Kidney epithelial cell (primary cell): ENCODE results near the gene TDRD6. TPM values are rescaled to one million over a fixed set of nuclear protein-coding genes. Genes with fewer than 3 reads are reported as not detected.

Experiments
- DNase-seq: peaks from one replicate; pipeline ENCODE4 v3.0.0-alpha.2; 2010; ENCODE audit warnings: low read depth
- H3K27me3 ChIP-seq: 2 replicates; pipeline ENCODE4 v1.6.0; 2011; ENCODE audit warnings: low read length; ENCODE audit not compliant: control insufficient read depth, insufficient read depth
- H3K36me3 ChIP-seq: 2 replicates; pipeline ENCODE4 v1.5.1; 2011; ENCODE audit warnings: low read length; ENCODE audit not compliant: control insufficient read depth, insufficient read depth
- H3K4me3 ChIP-seq: 2 replicates; pipeline ENCODE4 v1.5.1; 2011; ENCODE audit warnings: low read depth, mild to moderate bottlenecking, control low read depth, low read length
- total RNA-seq: library from RNA; depleted of rRNA; stranded (reverse); fragments of >200 nt; gene quantifications from 2 replicates; pipeline ENCODE4 v1.2.3, GENCODE V29; 2015
- TF ChIP-seq, protein P1 (sequence below): IDR thresholded peaks from 2 replicates; pipeline ENCODE4 v1.5.1; 2011; ENCODE audit warnings: mild to moderate bottlenecking, moderate library complexity, low read length, control low read depth, inconsistent platforms; ENCODE audit not compliant: insufficient read depth, poor library complexity, severe bottlenecking

Gene TDRD6
- total RNA-seq, 1 donor from 2014 or later, result 0.08 TPM

DNA sequence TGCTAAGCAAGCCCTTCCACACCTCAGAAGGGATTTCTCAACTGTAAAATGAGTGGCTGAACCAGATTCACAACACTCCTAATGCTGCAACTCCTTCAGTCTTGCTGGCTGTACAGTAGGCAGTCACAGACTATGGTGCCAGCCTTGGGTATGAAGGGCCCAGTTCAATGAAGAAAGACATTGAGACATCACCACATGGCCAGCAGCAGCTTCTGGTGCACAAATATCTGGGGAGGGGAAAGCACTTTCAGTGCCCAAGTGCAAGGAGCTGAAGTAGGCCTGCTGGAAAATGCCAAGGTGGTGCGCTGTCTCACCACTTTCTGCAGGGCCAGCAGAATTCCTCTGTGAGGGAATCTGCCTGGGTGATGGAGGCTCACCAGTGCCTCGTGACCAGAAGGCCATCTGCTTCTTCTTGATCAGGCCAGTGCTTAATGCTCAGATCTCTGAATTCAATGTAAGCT lies 45.7 kb downstream of the TDRD6 start:
- H3K27me3 ChIP-seq, result no peaks in the 10 kb centered on the region
- H3K36me3 ChIP-seq, result no peaks in the 10 kb centered on the region
- DNase-seq, result no peak
- no peak overlapping the region for H3K4me3 ChIP-seq
- TF ChIP-seq, protein P1, sequence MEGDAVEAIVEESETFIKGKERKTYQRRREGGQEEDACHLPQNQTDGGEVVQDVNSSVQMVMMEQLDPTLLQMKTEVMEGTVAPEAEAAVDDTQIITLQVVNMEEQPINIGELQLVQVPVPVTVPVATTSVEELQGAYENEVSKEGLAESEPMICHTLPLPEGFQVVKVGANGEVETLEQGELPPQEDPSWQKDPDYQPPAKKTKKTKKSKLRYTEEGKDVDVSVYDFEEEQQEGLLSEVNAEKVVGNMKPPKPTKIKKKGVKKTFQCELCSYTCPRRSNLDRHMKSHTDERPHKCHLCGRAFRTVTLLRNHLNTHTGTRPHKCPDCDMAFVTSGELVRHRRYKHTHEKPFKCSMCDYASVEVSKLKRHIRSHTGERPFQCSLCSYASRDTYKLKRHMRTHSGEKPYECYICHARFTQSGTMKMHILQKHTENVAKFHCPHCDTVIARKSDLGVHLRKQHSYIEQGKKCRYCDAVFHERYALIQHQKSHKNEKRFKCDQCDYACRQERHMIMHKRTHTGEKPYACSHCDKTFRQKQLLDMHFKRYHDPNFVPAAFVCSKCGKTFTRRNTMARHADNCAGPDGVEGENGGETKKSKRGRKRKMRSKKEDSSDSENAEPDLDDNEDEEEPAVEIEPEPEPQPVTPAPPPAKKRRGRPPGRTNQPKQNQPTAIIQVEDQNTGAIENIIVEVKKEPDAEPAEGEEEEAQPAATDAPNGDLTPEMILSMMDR, result no peak

DNA sequence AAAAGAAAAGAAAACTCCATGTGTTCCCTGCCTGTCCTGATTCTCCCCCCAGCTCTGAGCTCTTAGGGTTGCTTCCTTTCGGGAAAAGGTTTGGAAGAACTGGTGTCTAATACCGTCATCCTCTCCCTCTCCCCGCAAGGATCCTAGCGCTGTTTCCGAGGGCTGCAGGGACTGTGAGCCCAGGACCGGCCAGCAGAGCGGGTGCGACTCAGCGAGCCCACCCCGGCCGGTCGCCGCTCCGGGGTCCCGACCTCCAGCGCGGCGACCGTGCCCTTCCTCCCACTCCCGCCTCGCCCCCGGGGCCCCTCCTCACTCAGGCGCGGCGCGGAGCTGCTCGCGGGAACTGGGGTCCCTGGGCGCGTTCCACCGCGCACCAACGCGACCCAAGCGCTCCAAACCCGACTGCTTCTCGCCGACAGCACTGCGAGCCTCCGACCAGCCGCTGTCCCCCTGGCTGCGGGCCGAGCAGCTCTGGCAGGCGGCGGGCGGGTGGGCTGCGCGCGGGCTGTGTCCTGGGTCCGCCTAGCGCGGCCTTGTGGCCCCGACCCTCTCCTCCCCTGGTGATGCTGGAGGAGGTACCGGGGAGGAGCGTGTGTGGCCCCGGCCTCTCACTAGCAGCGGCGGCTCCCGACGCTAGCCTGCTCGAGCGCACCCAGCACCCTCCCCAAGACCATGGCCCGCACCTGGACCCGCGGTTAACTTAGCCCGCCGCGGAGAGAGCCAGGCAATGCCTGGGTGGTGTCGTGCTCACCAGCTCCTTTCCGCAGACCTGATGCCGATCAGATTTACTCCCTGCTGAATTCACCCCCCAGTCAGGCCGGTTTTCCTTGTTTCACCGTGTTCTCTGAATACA lies 47.4 kb downstream of the TDRD6 start, which contains the start of gene PLA2G7:
Gene PLA2G7, minus strand, starts transcription at position 509 of the 853 bp plus-strand sequence. CDS start 12,484 bp downstream, outside the sequence.
- DNase-seq, result no peak
- peak within 1 kb of the TSS; percentile 55 for H3K4me3 ChIP-seq

DNA sequence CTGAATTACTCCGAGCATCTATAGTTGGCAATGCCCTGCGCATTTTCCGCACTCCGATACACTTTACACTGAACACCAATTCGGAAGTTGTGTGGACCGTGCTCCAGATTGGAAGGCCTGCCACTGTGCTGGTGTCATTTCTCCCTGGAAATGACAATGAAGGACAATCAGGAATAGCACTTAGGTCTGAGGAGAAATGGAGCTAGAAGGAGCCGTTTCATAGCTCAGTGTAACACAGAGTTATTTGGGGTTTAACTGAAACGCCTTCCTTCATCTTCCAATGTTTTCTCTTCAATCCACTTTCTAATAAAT lies 48.0 kb downstream of the TDRD6 start:
- H3K4me3 ChIP-seq, result peak overlapping the region; percentile 55
- no peak for DNase-seq
- no peaks in the 10 kb centered on the region for H3K36me3 ChIP-seq
- TF ChIP-seq, protein P1, result no peak
- H3K27me3 ChIP-seq, result no peaks in the 10 kb centered on the region

More for the DNA sequence above, 47.4 kb downstream of the TDRD6 start, which contains the start of gene PLA2G7:
- Histone ChIP-seq H3K27me3 (no peaks in the 10 kb centered on the region), H3K36me3 (no peaks in the 10 kb centered on the region)
- TF ChIP-seq, protein P1, result no peak

DNA sequence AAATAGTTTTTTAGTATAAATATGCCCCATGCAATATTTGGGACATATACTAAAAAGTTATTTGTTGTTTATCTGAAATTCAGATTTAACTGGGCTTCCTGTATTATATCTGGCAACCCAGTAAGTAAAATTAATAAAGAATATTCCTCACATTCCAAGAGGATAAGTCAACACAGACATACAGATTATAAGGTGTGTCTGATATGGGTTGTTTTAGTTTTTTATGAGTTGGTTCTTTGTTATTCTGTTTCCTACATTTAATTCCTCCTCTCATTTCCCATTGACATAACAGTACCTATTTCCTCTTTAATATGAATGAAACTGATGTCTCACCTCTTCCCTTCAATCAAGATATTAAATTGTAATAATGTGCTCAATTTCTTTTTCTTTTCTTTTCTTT lies 49.2 kb downstream of the TDRD6 start:
- H3K36me3 ChIP-seq, result no peaks in the 10 kb centered on the region
- TF ChIP-seq, protein P1, result no peak
- H3K27me3 ChIP-seq, result no peaks in the 10 kb centered on the region
- no peak overlapping the region for H3K4me3 ChIP-seq
- DNase-seq, result no peak

DNA sequence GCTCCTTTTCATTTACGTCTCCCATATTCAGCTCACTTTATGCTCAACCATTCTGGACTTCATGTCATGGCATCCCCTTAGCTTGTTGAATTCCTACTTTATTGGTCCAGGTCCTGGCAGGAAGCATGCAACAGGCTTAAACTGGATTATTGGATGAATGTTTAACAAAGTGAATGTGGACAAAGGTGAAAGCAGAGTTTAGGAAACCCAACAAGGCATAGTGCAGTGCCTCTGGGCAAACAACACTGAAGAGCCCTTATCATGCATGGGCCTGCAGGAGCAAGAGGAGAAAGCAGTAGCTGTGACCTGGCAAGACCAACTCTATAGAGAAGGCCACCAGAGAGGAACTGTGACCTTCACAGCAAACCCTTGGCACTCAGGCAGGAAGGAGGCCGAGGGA lies 53.8 kb downstream of the TDRD6 start:
- H3K36me3 ChIP-seq, result no peaks in the 10 kb centered on the region
- H3K27me3 ChIP-seq, result no peaks in the 10 kb centered on the region
- DNase-seq, result no peak
- TF ChIP-seq, protein P1, result no peak
- H3K4me3 ChIP-seq, result no peak overlapping the region
